Measurements from ENCODE around the gene CMIP. TPM values are rescaled to one million over a fixed set of nuclear protein-coding genes. Genes with fewer than 3 reads are reported as not detected.
A peak's percentile ranks its signal among the peaks of the same experiment; 100 is the strongest.

CMIP gene
- total RNA-seq, 4 donors from 2014 or later, result 40.0 to 69.6 (median 47.0) TPM

GRCh38 chr16:81489547-81490267, 45.1 kb downstream of the CMIP start:
- in situ Hi-C loops (cut with MboI; ENCODE audit: low pct_ligation_motif_present in 1 of 4, low pct_unique_long_range_greater_than_20kb in 1 of 4, low sequenced_read_pairs in 3 of 4), result no loop called here
- intact Hi-C loops (cut with DNase I; ENCODE audit: low total_unique reads), result no loop called here
- WGBS, 2 donors (ENCODE audit: low coverage in 1 of 2), result 60 to 67% methylated on average over 2 to 12 of the region's 12 CpGs
- peaks cover 0 to 59% (median 22%) of the 10 kb centered on the region in 4 donors for H3K4me1 ChIP-seq
- H3K27ac ChIP-seq, result no peak overlapping the region
- H3K36me3 ChIP-seq, result no peaks in the 10 kb centered on the region
- no peaks in the 10 kb centered on the region for H3K27me3 ChIP-seq
- H3K9me3 ChIP-seq, result no peaks in the 10 kb centered on the region
- no peak overlapping the region for H3K4me3 ChIP-seq
- no peak for TF ChIP-seq CTCF (IDR thresholded peaks at IDR 0.05)
- no peak for TF ChIP-seq EP300 (IDR thresholded peaks at IDR 0.05; ENCODE audit: low read depth)
- TF ChIP-seq POLR2AphosphoS5 (IDR thresholded peaks at IDR 0.05), result no peak
- no peak for TF ChIP-seq POLR2A (IDR thresholded peaks at IDR 0.05)
- no peak for DNase-seq

- in situ Hi-C loops (cut with MboI; ENCODE audit: low pct_ligation_motif_present in 1 of 4, low pct_unique_long_range_greater_than_20kb in 1 of 4, low sequenced_read_pairs in 3 of 4), result no loop called here
- TF ChIP-seq CTCF (IDR thresholded peaks at IDR 0.05), result no peak
- TF ChIP-seq EP300 (IDR thresholded peaks at IDR 0.05; ENCODE audit: low read depth), result no peak
- TF ChIP-seq POLR2AphosphoS5 (IDR thresholded peaks at IDR 0.05), result no peak
- no peak for TF ChIP-seq POLR2A (IDR thresholded peaks at IDR 0.05)
- WGBS, 2 donors (ENCODE audit: low coverage in 1 of 2), result 76 to 77% methylated on average over 17 to 18 of the region's 18 CpGs
- DNase-seq, result no peak
- Histone ChIP-seq H3K27ac (peak overlapping the region in 3 of 4 donors; percentile 38 to 55 (median 52)), H3K4me3 (no peak overlapping the region), H3K9me3 (no peaks in the 10 kb centered on the region), H3K36me3 (no peaks in the 10 kb centered on the region), H3K4me1 (peaks cover 0 to 62% (median 24%) of the 10 kb centered on the region in 4 donors), H3K27me3 (no peaks in the 10 kb centered on the region)
- intact Hi-C loops (cut with DNase I; ENCODE audit: low total_unique reads), result no loop called here
These were observed 47.1 kb downstream of the CMIP start for GRCh38 chr16:81491541-81492188.

GRCh38 chr16:81492311-81492761, 47.7 kb downstream of the CMIP start:
- in situ Hi-C loops (cut with MboI; ENCODE audit: low pct_ligation_motif_present in 1 of 4, low pct_unique_long_range_greater_than_20kb in 1 of 4, low sequenced_read_pairs in 3 of 4), result no loop called here
- Histone ChIP-seq H3K9me3 (no peaks in the 10 kb centered on the region), H3K27ac (peak overlapping the region; percentile 36 to 55 (median 45)), H3K4me1 (peaks cover 6 to 62% (median 27%) of the 10 kb centered on the region in 4 donors), H3K4me3 (no peak overlapping the region), H3K27me3 (no peaks in the 10 kb centered on the region), H3K36me3 (no peaks in the 10 kb centered on the region)
- intact Hi-C loops (cut with DNase I; ENCODE audit: low total_unique reads), result no loop called here
- WGBS, 2 donors (ENCODE audit: low coverage in 1 of 2), result 79 to 82% methylated on average over 6 to 14 of the region's 14 CpGs
- DNase-seq, result no peak
- TF ChIP-seq POLR2A (IDR thresholded peaks at IDR 0.05) (no peak), EP300 (IDR thresholded peaks at IDR 0.05; ENCODE audit: low read depth) (no peak), POLR2AphosphoS5 (IDR thresholded peaks at IDR 0.05) (no peak), CTCF (IDR thresholded peaks at IDR 0.05) (no peak)

- TF ChIP-seq POLR2AphosphoS5 (IDR thresholded peaks at IDR 0.05), result no peak
- TF ChIP-seq EP300 (IDR thresholded peaks at IDR 0.05; ENCODE audit: low read depth), result no peak
- no peak for TF ChIP-seq POLR2A (IDR thresholded peaks at IDR 0.05)
- TF ChIP-seq CTCF (IDR thresholded peaks at IDR 0.05), result no peak
- no peaks in the 10 kb centered on the region for H3K27me3 ChIP-seq
- intact Hi-C loops (cut with DNase I; ENCODE audit: low total_unique reads) (no loop called here), in situ Hi-C loops (cut with MboI; ENCODE audit: low pct_ligation_motif_present in 1 of 4, low pct_unique_long_range_greater_than_20kb in 1 of 4, low sequenced_read_pairs in 3 of 4) (no loop called here)
- H3K4me3 ChIP-seq, result no peak overlapping the region
- no peak for DNase-seq
- whole genome bisulfite sequencing, 2 donors (ENCODE audit: low coverage in 1 of 2), result 40 to 79% methylated on average over 2 to 29 of the region's 29 CpGs
- peak overlapping the region; percentile 36 to 55 (median 45) for H3K27ac ChIP-seq
- peaks cover 10 to 65% (median 31%) of the 10 kb centered on the region in 4 donors for H3K4me1 ChIP-seq
- no peaks in the 10 kb centered on the region for H3K36me3 ChIP-seq
- no peaks in the 10 kb centered on the region for H3K9me3 ChIP-seq
These were observed 48.6 kb downstream of the CMIP start for GRCh38 chr16:81492965-81493754.

Data from transverse colon (tissue), 4 donors.